PC-3 (cell line): ENCODE measurements around the gene ADCYAP1R1.

Experiments used
- EZH2 ChIP-seq: fragments of 300-600 bp; sonication (generic); IDR thresholded peaks from one replicate; pipeline ENCODE4 v1.6.1; 2017; ENCODE audit warnings: antibody characterized with exemption, mild to moderate bottlenecking, low read length; ENCODE audit not compliant: unreplicated experiment
- EZH2phosphoT487 ChIP-seq: fragments of 300-600 bp; sonication (generic); IDR thresholded peaks from 2 replicates; pipeline ENCODE4 v1.6.1; 2018; ENCODE audit warnings: mild to moderate bottlenecking, antibody characterized with exemption, low read length, borderline replicate concordance
- TF ChIP-seq, protein P1 (sequence below): fragments of 300-600 bp; sonication (generic); conservative IDR thresholded peaks from 2 replicates; pipeline ENCODE4 v1.5.1; 2017; ENCODE audit warnings: antibody characterized with exemption, low read depth, mild to moderate bottlenecking, low read length

DNA sequence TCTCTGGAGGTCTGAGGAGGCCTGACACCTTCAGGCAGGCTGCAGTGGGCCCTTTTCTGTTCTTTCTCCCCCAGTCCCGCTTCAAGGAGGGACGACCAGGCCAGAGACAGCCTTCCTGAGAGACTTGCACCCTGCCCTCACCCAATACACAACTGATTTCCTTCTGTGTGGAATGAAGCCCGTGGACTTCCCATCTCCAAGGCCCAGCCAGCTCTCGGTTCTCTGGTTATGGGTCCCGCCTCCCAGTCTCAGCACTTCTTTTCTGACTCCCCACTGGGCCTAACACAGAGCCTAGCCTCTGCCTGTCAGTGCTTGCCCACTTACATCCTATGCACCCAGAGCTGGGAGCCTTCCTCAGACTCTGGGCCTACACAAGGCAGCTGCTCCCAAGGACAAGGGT is 24.1 kb upstream of the ADCYAP1R1 start:
- TF ChIP-seq, protein P1, sequence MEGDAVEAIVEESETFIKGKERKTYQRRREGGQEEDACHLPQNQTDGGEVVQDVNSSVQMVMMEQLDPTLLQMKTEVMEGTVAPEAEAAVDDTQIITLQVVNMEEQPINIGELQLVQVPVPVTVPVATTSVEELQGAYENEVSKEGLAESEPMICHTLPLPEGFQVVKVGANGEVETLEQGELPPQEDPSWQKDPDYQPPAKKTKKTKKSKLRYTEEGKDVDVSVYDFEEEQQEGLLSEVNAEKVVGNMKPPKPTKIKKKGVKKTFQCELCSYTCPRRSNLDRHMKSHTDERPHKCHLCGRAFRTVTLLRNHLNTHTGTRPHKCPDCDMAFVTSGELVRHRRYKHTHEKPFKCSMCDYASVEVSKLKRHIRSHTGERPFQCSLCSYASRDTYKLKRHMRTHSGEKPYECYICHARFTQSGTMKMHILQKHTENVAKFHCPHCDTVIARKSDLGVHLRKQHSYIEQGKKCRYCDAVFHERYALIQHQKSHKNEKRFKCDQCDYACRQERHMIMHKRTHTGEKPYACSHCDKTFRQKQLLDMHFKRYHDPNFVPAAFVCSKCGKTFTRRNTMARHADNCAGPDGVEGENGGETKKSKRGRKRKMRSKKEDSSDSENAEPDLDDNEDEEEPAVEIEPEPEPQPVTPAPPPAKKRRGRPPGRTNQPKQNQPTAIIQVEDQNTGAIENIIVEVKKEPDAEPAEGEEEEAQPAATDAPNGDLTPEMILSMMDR, result no peak
- TF ChIP-seq EZH2, result no peak
- TF ChIP-seq EZH2phosphoT487, result no peak
